K562 (cell line): ENCODE measurements around the gene HBB. TPM values are rescaled to one million over a fixed set of nuclear protein-coding genes. Genes with fewer than 3 reads are reported as not detected.

Experiments
- BRD9 ChIP-seq: fragments of 450-650 bp; IDR thresholded peaks from 2 replicates; pipeline ENCODE4 v1.6.1; 2018; ENCODE audit warnings: low read depth; ENCODE audit not compliant: partially characterized antibody
- CBX2 ChIP-seq: fragments of 200-600 bp; sonication (generic); IDR thresholded peaks from one replicate; pipeline ENCODE4 v1.6.1; 2012; ENCODE audit warnings: mild to moderate bottlenecking, low read length, inconsistent platforms; ENCODE audit not compliant: insufficient read depth, poor library complexity, severe bottlenecking
- FOSL1 ChIP-seq: fragments of 200-800 bp; sonication (Bioruptor generic); conservative IDR thresholded peaks from 2 replicates; pipeline ENCODE4 v1.6.1; 2016; ENCODE audit warnings: missing genetic modification characterization, missing compliant biosample characterization
- GABPB1 ChIP-seq: sonication (generic); formaldehyde crosslinking; IDR thresholded peaks from 2 replicates; pipeline ENCODE4 v1.8.0; 2022; ENCODE audit warnings: mild to moderate bottlenecking, missing genetic modification reagents
- GATA2 ChIP-seq: sonication (generic); formaldehyde crosslinking; IDR thresholded peaks from 2 replicates; pipeline ENCODE4 v1.4.0; 2020; ENCODE audit warnings: mild to moderate bottlenecking, missing genetic modification reagents
- GATAD2B ChIP-seq: fragments of 450-650 bp; IDR thresholded peaks from 2 replicates; pipeline ENCODE4 v1.6.1; 2017; ENCODE audit warnings: mild to moderate bottlenecking, borderline replicate concordance
- GTF2B ChIP-seq: IDR thresholded peaks from 2 replicates; pipeline ENCODE4 v1.6.1; 2011; ENCODE audit not compliant: insufficient read length; ENCODE audit errors: extremely low read depth
- GTF2E2 ChIP-seq: fragments of 200-800 bp; sonication (Bioruptor generic); IDR thresholded peaks from 2 replicates; pipeline ENCODE4 v1.6.1; 2016; ENCODE audit warnings: missing genetic modification characterization, missing compliant biosample characterization
- NBN ChIP-seq: fragments of 450-650 bp; IDR thresholded peaks from 2 replicates; pipeline ENCODE4 v1.6.1; 2016; ENCODE audit warnings: low read depth, mild to moderate bottlenecking
- NUFIP1 ChIP-seq: fragments of 450-650 bp; IDR thresholded peaks from 2 replicates; pipeline ENCODE4 v1.6.1; 2018; ENCODE audit not compliant: partially characterized antibody
- PKNOX1 ChIP-seq: fragments of 450-650 bp; IDR thresholded peaks from 2 replicates; pipeline ENCODE4 v1.6.1; 2016
- POLR2H ChIP-seq: IDR thresholded peaks from 2 replicates; pipeline ENCODE4 v1.6.1; 2016; ENCODE audit warnings: missing genetic modification characterization, low read depth, mild to moderate bottlenecking, control low read depth, missing compliant biosample characterization, moderate library complexity
- PRPF4 ChIP-seq: fragments of 200-400 bp; formaldehyde crosslinking; IDR thresholded peaks from one replicate; pipeline ENCODE4 v1.6.1; 2017; ENCODE audit warnings: low read length, low read depth, mild to moderate bottlenecking; ENCODE audit not compliant: insufficient read depth, poor library complexity, severe bottlenecking
- SREBF2 ChIP-seq: sonication (generic); formaldehyde crosslinking; IDR thresholded peaks from 2 replicates; pipeline ENCODE4 v1.4.0; 2020; ENCODE audit warnings: mild to moderate bottlenecking, missing genetic modification reagents
- TAF7 ChIP-seq: fragments of 450-650 bp; IDR thresholded peaks from 2 replicates; pipeline ENCODE4 v1.6.1; 2016; ENCODE audit warnings: missing genetic modification characterization, missing compliant biosample characterization
- ZC3H4 ChIP-seq: sonication (generic); formaldehyde crosslinking; IDR thresholded peaks from 2 replicates; pipeline ENCODE4 v1.9.0; 2021; ENCODE audit warnings: missing genetic modification reagents, borderline replicate concordance
- ZFP30 ChIP-seq: fragments of 250-450 bp; sonication (Bioruptor Pico); IDR thresholded peaks from 2 replicates; pipeline ENCODE4 v1.8.0; 2022; ENCODE audit warnings: moderate library complexity, mild to moderate bottlenecking, inconsistent platforms, borderline replicate concordance
- ZFP91 ChIP-seq: sonication (generic); formaldehyde crosslinking; IDR thresholded peaks from 2 replicates; pipeline ENCODE4 v1.8.0; 2022; ENCODE audit warnings: mild to moderate bottlenecking, missing genetic modification reagents
- ZFPM2 ChIP-seq: fragments of 250-450 bp; sonication (Bioruptor Pico); IDR thresholded peaks from 2 replicates; pipeline ENCODE4 v1.5.1; 2022; ENCODE audit warnings: mild to moderate bottlenecking
- ZNF41 ChIP-seq: fragments of 250-450 bp; sonication (Bioruptor Pico); conservative IDR thresholded peaks from 2 replicates; pipeline ENCODE4 v1.4.0; 2020; ENCODE audit warnings: mild to moderate bottlenecking
- polyA plus RNA-seq, 8 experiments: library from polyadenylated mRNA; depleted of rRNA in 4 of 8; stranded (reverse) in 5 of 8; unstranded in 3 of 8; fragments of >200 nt; fragmentation: Nextera tagmentation in 2 of 8; fragmentation: Illumina TruSeq in 1 of 8; extraction: Ambion mirVana in 2 of 8; extraction: Trizol in 1 of 8; gene quantifications; 2 replicates each; pipeline versions ENCODE4 v1.2.1 to v1.2.3, GENCODE V29; 2011 to 2014; ENCODE audit warnings: inconsistent platforms in 1 of 8, missing spikeins in 1 of 8
- total RNA-seq, 7 experiments: library from RNA; depleted of rRNA in 6 of 7; stranded (reverse); fragments of >200 nt in 6 of 7; fragmentation: Illumina TruSeq in 2 of 7; extraction: Trizol in 2 of 7; gene quantifications; 2 replicates each; pipeline versions ENCODE4 v1.2.1 to v1.2.3, GENCODE V29; 2011 to 2021; ENCODE audit warnings: low replicate concordance in 1 of 7
- TF ChIP-seq, protein P1 (sequence below), 2 experiments: fragments of 450-650 bp; IDR thresholded peaks; 2 replicates each; pipeline ENCODE4 v1.6.1; 2018; ENCODE audit warnings: mild to moderate bottlenecking in 2 of 2, low read depth in 1 of 2; ENCODE audit not compliant: partially characterized antibody in 2 of 2

HBB gene
- total and polyA plus RNA-seq, 9 of the 15 experiments (the other 6 are each of a cell fraction or from before 2014, with no cell fraction given), result 0.33 to 3.4 (median 1.2) TPM; not detected in 2

- TF ChIP-seq ZFP91 (CRISPR knock-in tag) (no peak), GTF2E2 (tag) (no peak), NUFIP1 (no peak), ZNF41 (CRISPR knock-in tag) (no peak), GATAD2B (no peak), BRD9 (no peak), ZFP30 (peak; percentile 6; the same call in 1 of the 2 replicates), SREBF2 (CRISPR knock-in tag) (no peak), TAF7 (tag) (peak; percentile 54; the same call in 1 of the 2 replicates), PRPF4 (no peak), ZC3H4 (no peak), NBN (no peak), FOSL1 (0 out of 2 replicates have a peak, but pooled peaks have one; percentile 10), GABPB1 (CRISPR knock-in tag) (no peak), GATA2 (no peak), PKNOX1 (peak; percentile 79; the same call in 1 of the 2 replicates), POLR2H (no peak), GTF2B (peak; percentile 60), ZFPM2 (CRISPR knock-in tag) (no peak), CBX2 (no peak)
- TF ChIP-seq, protein P1, sequence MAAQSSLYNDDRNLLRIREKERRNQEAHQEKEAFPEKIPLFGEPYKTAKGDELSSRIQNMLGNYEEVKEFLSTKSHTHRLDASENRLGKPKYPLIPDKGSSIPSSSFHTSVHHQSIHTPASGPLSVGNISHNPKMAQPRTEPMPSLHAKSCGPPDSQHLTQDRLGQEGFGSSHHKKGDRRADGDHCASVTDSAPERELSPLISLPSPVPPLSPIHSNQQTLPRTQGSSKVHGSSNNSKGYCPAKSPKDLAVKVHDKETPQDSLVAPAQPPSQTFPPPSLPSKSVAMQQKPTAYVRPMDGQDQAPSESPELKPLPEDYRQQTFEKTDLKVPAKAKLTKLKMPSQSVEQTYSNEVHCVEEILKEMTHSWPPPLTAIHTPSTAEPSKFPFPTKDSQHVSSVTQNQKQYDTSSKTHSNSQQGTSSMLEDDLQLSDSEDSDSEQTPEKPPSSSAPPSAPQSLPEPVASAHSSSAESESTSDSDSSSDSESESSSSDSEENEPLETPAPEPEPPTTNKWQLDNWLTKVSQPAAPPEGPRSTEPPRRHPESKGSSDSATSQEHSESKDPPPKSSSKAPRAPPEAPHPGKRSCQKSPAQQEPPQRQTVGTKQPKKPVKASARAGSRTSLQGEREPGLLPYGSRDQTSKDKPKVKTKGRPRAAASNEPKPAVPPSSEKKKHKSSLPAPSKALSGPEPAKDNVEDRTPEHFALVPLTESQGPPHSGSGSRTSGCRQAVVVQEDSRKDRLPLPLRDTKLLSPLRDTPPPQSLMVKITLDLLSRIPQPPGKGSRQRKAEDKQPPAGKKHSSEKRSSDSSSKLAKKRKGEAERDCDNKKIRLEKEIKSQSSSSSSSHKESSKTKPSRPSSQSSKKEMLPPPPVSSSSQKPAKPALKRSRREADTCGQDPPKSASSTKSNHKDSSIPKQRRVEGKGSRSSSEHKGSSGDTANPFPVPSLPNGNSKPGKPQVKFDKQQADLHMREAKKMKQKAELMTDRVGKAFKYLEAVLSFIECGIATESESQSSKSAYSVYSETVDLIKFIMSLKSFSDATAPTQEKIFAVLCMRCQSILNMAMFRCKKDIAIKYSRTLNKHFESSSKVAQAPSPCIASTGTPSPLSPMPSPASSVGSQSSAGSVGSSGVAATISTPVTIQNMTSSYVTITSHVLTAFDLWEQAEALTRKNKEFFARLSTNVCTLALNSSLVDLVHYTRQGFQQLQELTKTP (IDR thresholded peaks at IDR 0.05; ENCODE audit: low read depth in 1 of 2, partially characterized antibody in 2 of 2), result no peak
These were observed 42.9 kb upstream of the HBB start, which contains the start of gene HBE1 (continued) for GRCh38 chr11:5269715-5270147.
